NCI-H146 (cell line): ENCODE measurements around the gene BLM.
"Not testable (repeated sequence)": the region's sequence is repeated elsewhere in the genome, so short reads cannot be mapped to it uniquely, and the experiment has no call there.

Source experiments
- DNase-seq: peaks from one replicate; lab custom pipeline; 2025; lab: John Stamatoyannopoulos, UW

Gene BLM

GRCh38 chr15:90735923-90736322, 18.8 kb downstream of the BLM start:
- DNase-seq, result no peak

- not testable (repeated sequence) for DNase-seq
These were observed 23.4 kb downstream of the BLM start for GRCh38 chr15:90740545-90740944.

- DNase-seq, result no peak
These were observed 24.9 kb downstream of the BLM start for GRCh38 chr15:90742087-90742486.

- DNase-seq, result no peak
These were observed 26.3 kb downstream of the BLM start for GRCh38 chr15:90743407-90743806.

GRCh38 chr15:90744759-90745402, 27.7 kb downstream of the BLM start:
- DNase-seq, result no peak

- DNase-seq, result no peak
These were observed 32.6 kb downstream of the BLM start for GRCh38 chr15:90749754-90750153.

- DNase-seq, result no peak
These were observed 33.0 kb downstream of the BLM start for GRCh38 chr15:90750186-90750585.

- DNase-seq, result no peak
These were observed 34.2 kb downstream of the BLM start for GRCh38 chr15:90751300-90751825.

- DNase-seq, result no peak
These were observed 39.8 kb downstream of the BLM start for GRCh38 chr15:90756916-90757315.

GRCh38 chr15:90757461-90757860, 40.3 kb downstream of the BLM start:
- DNase-seq, result no peak

GRCh38 chr15:90760661-90761232, 43.6 kb downstream of the BLM start:
- DNase-seq, result no peak

GRCh38 chr15:90761629-90762028, 44.5 kb downstream of the BLM start:
- DNase-seq, result no peak

- no peak for DNase-seq
These were observed 45.0 kb downstream of the BLM start for GRCh38 chr15:90762109-90762508.

- no peak for DNase-seq
These were observed 46.4 kb downstream of the BLM start for GRCh38 chr15:90763366-90764099.

- DNase-seq, result no peak
These were observed 48.4 kb downstream of the BLM start for GRCh38 chr15:90765531-90765930.

- DNase-seq, result no peak
These were observed 48.8 kb downstream of the BLM start for GRCh38 chr15:90765966-90766365.

- no peak for DNase-seq
These were observed 52.2 kb downstream of the BLM start for GRCh38 chr15:90769375-90769774.

- no peak for DNase-seq
These were observed 56.3 kb downstream of the BLM start for GRCh38 chr15:90773485-90773884.

- DNase-seq, result no peak
These were observed 57.8 kb downstream of the BLM start for GRCh38 chr15:90774731-90775514.

- no peak for DNase-seq
These were observed 63.8 kb downstream of the BLM start for GRCh38 chr15:90780916-90781315.

GRCh38 chr15:90782442-90782841, 65.3 kb downstream of the BLM start:
- DNase-seq, result no peak

GRCh38 chr15:90787881-90788280, 70.7 kb downstream of the BLM start:
- DNase-seq, result no peak
